Fibroblast of the aortic adventitia (primary cell): Measurements from ENCODE around the gene MBOAT1. TPM values are rescaled to one million over a fixed set of nuclear protein-coding genes. Genes with fewer than 3 reads are reported as not detected.

Experiments
- DNase-seq: peaks from one replicate; pipeline ENCODE4 v3.0.0-alpha.2; 2010; ENCODE audit warnings: low read depth
- H3K4me3 ChIP-seq: 2 replicates; pipeline ENCODE4 v1.5.1; 2011; ENCODE audit warnings: low read depth, mild to moderate bottlenecking, control low read depth, low read length, moderate library complexity
- CTCF ChIP-seq: IDR thresholded peaks from 2 replicates; pipeline ENCODE4 v1.5.1; 2011; ENCODE audit warnings: mild to moderate bottlenecking, low read length, control low read depth, inconsistent platforms; ENCODE audit not compliant: insufficient read depth
- total RNA-seq: library from RNA; depleted of rRNA; stranded (reverse); fragments of >200 nt; gene quantifications from 2 replicates; pipeline ENCODE4 v1.2.3, GENCODE V29; 2012; ENCODE audit warnings: low replicate concordance

The MBOAT1 gene
- total RNA-seq, 1 donor = 5.0 TPM

DNA sequence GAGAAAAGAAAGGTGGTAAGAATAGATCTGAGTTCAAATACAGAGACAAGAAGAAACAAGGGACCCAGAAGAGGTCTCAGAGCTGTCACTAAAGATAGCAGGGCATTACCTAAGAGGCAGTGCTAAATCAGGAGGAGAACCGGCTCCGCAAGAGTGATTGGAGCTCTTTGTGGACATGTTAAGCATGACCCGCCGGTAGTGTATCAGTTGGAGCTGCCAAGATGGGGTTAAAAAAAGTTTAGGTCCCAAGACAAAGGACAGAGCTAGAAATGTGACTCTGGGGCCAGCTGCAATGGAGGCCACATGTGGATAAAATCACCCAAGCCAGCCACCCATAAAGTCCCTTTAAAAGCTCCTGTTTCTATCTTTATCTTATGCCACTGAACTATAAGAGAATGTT is 93.4 kb downstream of the MBOAT1 start:
- TF ChIP-seq CTCF = no peak
- no peak overlapping the region for H3K4me3 ChIP-seq
- no peak for DNase-seq

DNA sequence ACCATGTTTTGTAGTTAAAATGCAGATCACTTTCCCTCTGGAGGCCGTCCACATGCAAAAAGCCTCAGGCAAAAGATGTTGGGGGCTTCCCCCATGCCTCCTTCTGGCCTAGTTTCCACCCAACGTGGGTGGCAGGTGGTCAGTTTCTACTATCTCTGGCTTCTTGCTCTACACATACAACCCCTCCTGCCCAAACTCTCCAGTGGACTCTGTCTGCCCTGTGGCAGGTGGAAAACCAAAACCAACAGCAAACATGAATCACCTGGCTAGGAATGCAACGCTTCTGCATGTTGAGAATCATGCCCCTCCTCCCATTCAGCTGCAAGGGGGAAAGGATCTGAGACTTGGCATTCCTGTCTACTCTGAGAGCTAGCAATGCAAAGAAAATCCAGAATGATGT is 94.8 kb downstream of the MBOAT1 start:
- no peak overlapping the region for H3K4me3 ChIP-seq
- DNase-seq = no peak
- TF ChIP-seq CTCF = no peak

GRCh38 chr6:20116792-20117191 is 95.5 kb downstream of the MBOAT1 start:
- TF ChIP-seq CTCF = no peak
- H3K4me3 ChIP-seq = no peak overlapping the region

DNA sequence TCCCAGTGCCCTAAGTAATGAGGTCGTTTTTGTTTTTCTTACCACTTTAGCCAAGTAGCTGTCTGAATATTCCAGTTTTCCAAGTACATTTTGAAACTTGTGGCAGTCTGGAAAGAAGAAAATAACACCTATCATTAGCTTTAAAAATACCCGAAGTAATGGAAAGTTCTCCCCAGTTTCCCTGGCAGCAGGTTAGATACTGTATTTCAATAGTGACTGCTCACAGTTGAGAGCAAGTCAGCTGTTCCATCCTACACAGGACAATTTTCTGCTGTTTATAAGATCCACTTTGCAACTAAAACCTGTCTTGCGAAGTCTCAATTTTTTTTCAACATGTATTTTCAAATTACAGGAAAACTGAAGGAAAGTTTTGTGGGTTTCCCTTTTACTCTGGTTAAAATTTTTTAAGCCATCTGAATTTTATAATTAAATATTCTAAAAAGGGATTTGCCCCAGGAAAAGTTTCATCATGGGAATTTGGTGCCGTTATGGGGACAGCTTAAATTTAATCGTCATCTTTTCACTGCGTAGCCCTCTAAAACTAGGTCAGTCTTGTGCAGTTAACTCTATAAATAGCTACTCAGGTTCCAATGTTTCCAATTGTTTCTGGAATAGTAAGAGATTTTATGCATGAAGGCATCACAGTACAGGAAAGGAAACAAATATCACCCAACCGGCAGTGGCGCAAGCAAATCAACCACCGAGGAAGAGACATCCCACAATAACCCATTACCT is 96.9 kb downstream of the MBOAT1 start:
- TF ChIP-seq CTCF = no peak
- DNase-seq = no peak
- H3K4me3 ChIP-seq = no peak overlapping the region

More at GRCh38 chr6:20116792-20117191, 95.5 kb downstream of the MBOAT1 start:
- DNase-seq = no peak

DNA sequence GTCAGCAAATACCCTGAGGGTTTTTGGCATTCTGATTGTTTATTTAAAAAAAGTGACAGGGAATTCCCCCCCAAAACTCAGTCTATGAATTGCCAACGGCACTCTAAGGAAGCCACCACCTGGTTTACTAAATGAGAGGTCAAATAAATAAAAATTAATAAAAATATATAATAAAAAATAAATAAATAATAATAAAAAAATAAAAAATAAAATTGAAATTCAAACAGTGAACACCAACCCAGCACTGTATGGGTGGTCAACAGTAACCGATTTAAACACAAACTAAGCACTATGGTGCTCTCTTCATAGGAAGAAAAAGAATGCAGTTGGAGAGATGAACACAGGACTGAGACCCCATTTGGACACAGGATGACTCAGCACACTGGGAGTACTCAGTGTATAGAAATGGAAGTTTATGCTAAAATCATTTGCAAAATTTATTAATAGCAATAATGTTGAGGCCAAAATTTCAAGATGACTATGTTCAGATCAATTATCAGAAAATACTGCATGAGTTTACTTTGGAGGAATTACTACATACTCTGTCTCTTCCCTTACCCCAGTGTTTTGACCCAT is 98.5 kb downstream of the MBOAT1 start:
- no peak for TF ChIP-seq CTCF
- no peak for DNase-seq
- no peak overlapping the region for H3K4me3 ChIP-seq

DNA sequence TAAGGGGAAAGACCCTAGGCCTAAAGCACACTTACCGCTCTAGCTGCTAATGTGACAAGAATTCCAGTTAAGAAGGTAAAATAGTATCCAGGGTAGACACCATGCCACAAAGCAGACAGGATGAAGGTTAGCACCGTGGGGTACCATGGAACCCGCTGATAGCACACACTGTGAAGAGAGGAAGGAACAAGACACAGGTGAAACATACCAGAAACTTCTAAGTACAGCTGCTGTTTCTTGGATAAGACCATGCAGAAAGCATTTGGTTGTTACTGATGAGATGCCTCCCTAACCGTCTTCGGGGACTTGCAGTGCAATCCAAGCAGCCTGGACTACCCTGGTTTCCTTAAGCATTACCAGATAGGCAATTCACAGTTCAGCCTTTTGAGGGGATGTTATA is 99.4 kb downstream of the MBOAT1 start:
- TF ChIP-seq CTCF = no peak
- H3K4me3 ChIP-seq = no peak overlapping the region

GRCh38 chr6:20112241-20112640 is 100.0 kb downstream of the MBOAT1 start:
- H3K4me3 ChIP-seq = no peak overlapping the region
- no peak for DNase-seq
- no peak for TF ChIP-seq CTCF

More for the DNA sequence above, 99.4 kb downstream of the MBOAT1 start:
- no peak for DNase-seq
